Stimulated activated CD8-positive, alpha-beta memory T cell treated with anti-CD3 and anti-CD28 coated beads, Interleukin-15, amount 100 ng/mL, for 1 hour (primary cell): ENCODE data around the gene LACC1.

Experiments used
- DNase-seq: peaks from one replicate; pipeline ENCODE4 v3.0.0-alpha.2; 2020; ENCODE audit warnings: low read depth

Gene LACC1

DNA sequence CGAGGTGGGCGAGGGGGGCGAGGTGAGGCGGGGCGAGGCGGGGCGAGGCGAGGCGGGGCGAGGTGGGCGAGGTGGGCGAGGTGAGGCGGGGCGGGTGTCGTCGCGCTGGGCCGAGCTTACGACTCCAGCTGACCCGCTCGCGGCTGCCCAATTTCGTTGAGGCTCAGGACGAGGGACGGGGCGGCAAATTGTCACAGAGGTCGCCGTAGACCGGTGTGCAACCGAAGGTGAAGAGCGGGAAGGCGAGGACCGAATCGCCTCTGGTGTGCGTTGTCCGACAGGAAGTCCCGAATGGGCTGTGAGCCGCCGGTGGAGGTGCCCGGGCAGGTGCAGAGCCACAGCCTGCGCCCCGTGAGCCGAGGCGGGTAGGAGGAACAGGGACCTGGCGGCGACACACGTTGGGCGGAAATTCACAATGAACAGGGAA lies at the start of gene LACC1:
Gene LACC1 (plus strand): TSS at position 150 of the 427 bp plus-strand sequence. CDS start 1,082 bp downstream, outside the sequence.
- peak; percentile 5 for DNase-seq

DNA sequence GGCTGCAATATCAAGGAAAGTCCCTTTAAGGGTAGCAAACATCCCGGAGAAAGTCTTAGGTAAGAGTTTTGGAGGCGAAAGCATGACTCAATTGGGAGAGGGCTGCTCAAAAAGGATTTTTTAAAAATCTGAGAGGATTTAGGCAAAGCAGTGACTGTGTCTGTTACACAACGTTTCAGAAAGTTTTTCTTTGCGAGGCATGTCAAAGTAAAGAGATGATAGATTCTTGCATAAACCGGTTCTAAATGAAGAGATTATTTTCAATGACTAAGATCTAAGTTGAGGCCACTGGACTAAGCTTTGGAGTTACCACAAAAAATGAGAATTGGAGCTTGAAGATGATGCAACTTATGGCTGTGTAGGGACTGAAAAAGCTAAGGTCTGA lies 49.2 kb upstream of the LACC1 start:
- no peak for DNase-seq

DNA sequence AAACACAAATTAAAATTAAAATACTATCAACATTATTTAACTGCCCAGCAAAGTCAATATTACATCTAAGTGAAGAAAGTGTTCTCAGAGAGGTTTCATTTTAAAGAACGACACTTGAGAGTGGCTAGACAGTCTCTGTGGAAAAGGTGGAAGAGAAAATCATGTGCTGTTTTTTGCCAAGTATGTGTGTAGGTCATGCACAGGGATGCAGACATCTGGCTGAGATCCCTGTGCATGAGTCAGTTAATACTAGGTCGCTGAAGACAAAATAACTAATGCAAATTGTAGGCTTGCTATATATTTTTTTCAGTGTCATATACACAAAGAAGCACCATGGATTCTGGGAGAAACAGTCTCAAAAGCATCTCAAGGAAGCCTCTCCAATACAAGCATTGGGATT lies 48.6 kb upstream of the LACC1 start:
- DNase-seq, result no peak

- no peak for DNase-seq
These were observed 44.0 kb upstream of the LACC1 start for GRCh38 chr13:43835701-43836100.

GRCh38 chr13:43838909-43839308 lies 40.8 kb upstream of the LACC1 start:
- DNase-seq, result no peak

- DNase-seq, result no peak
These were observed 33.1 kb upstream of the LACC1 start for GRCh38 chr13:43846496-43847158.

GRCh38 chr13:43848001-43848649 lies 31.6 kb upstream of the LACC1 start:
- no peak for DNase-seq

- DNase-seq, result no peak
These were observed 28.8 kb upstream of the LACC1 start for GRCh38 chr13:43850873-43851272.

DNA sequence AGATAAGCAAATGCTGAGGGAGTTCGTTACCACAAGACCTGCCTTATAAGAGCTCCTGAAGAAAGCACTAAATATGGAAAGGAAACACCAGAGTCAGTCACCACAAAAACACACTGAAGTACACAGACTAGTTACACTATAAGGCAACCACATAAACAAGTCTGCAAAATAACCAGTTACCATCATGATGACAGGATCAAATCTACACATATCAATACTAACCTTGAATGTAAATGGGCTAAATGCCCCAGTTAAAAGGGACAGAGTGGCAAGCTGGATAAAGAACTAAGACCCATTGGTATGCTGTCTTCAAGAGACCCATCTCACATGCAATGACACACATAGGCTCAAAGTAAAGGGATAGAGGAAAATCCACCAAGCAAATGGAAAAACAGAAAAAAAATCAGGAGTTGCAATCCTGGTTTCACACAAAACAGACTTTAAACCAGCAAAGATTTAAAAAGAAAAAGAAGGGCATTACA lies 26.7 kb upstream of the LACC1 start:
- DNase-seq, result no peak

DNA sequence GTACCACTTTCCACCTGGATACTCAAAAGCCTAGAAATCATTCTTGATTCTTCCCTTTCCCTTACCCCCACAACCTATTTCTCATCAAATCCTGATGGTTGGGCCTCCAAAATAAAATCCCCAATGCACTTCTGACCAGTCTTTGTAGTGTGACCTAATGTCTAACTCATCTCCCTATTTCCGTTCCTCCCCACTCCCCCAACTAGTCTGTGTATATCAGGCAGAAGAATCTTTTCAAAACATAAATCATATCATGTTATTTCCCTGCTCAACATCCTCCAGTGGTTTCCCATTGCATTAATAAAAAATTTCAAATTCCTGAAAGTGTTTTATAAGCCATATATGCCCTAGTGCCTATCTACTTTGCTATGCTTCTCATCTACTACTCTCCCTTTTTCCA lies 17.8 kb upstream of the LACC1 start:
- DNase-seq, result no peak

GRCh38 chr13:43864921-43865320 lies 14.8 kb upstream of the LACC1 start:
- no peak for DNase-seq

DNA sequence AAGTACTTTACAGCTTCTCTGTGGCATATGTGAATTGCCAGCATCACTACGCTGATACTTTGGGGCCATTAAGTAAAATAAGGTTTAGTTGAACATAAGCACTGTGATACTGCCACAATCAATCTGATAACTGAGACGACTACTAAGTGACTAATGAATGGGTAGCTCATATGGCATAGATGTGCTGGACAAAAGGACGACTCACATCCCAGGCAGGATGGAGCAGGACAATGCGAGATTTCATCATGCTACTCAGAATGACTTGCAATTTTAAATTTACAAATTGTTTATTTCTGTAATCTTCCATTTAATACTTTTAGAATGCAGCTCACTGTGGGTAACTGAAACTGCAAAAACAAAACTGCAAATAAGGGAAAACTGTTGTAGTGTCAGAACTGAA lies 13.8 kb upstream of the LACC1 start:
- DNase-seq, result no peak

DNA sequence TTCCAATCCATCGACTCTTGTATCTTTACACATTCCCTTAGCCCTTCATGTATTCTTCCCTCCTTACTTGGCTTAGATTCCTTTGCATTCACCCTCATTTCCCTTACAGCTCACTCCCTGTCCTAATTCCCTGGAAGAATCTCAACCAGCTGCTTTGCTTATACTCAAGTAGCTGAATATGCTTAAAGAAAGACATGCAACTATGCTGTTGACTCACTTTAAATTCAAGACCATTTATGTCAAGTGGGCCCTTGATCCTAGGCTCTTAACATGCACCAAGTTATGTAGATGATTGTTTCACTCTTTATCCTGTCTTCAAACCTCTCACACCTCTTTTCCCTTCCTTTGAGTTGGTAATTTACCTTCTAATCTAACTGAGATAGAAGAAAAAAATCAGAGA lies 7.5 kb upstream of the LACC1 start:
- no peak for DNase-seq

- DNase-seq, result no peak
These were observed 5.1 kb upstream of the LACC1 start for GRCh38 chr13:43874504-43875092.

DNA sequence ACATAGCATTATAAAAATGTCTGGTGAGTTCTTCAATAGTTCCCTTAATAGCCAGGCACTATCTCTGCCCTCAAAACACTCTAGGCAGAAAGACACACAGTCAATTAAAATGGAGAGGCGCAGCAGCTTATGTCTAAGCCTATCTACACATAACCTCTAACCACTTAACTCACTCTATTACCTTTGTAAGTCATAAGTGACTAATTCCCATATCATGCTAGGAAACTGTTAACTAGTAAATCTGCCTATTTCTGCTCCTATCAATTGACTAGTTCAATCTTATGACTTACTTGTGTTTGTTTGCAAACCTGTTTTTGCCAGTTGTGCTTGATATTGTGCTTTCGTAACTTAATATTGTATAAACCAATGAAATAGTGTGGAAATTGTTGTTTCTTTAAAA lies 3.3 kb upstream of the LACC1 start:
- no peak for DNase-seq

- DNase-seq, result no peak
These were observed 2.4 kb upstream of the LACC1 start for GRCh38 chr13:43877326-43877725.

DNA sequence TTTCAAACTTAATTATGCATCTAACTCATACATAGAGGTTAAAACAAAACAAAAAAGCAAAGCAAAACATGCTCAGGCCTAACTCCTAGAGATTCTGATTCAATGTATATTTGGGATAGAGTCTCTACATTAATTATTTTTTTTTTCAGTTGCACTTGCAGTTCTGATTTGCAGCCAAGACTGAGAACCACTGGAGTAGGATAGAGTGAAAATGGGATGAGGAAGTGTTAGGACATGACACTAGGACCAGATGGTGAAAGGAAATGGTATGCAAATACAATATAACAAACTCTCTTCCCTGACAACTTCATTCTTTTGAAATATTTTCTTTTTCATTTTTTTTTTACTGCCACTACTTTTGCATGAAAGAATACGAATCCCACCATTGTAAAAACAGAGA lies 1.9 kb upstream of the LACC1 start:
- DNase-seq, result no peak

DNA sequence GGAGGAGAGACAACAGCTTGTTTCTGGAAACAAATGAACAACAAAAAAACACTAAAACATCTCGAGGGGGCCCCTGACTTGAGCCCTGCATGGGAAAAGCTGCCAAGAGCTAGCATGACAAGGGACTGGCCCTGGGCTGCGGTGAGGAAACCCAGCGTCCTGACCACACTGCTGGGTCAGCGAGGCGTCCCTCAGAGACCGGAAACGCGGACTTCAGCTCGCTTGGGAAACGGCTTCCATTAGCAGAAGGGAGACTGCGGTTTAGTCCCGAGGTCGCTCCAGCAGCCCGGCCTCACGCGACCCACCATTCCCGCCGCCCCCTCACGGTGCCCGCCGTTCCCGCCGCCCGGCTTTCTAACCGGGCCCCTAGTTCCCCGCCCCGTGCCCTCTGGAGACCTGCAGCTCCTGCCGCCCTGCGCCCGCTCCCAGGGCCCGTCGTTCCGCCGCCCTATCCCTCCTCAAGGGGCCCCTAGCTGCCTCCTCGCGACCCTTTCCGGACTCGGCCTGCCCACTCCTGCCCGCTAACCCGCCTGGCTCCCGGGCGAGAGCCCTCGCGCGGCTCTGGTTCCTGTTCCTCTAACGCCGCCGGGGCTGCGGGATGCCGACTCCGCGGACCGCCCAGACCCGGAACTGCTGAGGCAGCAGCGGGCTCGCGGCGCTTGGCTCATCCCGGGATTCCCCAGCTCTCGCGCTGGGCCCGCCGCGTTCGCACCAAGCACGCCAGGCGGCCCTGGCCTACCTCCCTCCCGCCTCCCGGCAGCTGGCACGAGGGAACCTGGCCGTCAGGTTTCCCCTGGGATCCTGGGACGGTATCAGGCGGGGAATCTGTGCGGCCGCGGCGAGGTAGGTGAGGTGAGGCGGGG lies 581 bp upstream of the LACC1 start, which contains the start of gene CCDC122:
Gene CCDC122 (minus strand): TSS at position 849 of the 863 bp plus-strand sequence. CDS start 10,364 bp downstream, outside the sequence.
- DNase-seq, result peak; percentile 44

- DNase-seq, result no peak
These were observed 631 bp downstream of the LACC1 start for GRCh38 chr13:43880214-43880855.

DNA sequence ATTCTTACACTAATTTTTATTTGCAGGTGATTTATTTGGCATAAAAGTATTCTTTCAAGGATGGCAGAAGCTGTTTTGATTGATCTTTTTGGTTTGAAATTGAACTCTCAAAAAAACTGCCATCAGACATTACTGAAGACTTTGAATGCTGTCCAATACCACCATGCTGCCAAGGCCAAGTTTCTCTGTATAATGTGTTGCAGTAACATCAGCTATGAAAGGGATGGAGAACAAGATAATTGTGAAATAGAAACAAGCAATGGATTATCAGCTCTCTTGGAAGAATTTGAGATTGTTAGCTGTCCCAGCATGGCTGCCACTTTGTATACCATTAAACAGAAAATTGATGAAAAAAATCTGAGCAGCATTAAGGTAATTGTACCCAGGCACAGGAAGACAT lies 1.2 kb downstream of the LACC1 start:
- DNase-seq, result no peak

- no peak for DNase-seq
These were observed 1.9 kb downstream of the LACC1 start for GRCh38 chr13:43881580-43881979.

- no peak for DNase-seq
These were observed 3.9 kb downstream of the LACC1 start for GRCh38 chr13:43883631-43884030.
